ENCODE results near the gene DMBT1. TPM values are rescaled to one million over a fixed set of nuclear protein-coding genes. Genes with fewer than 3 reads are reported as not detected.

The DMBT1 gene
- total RNA-seq, 2 experiments from 2014 or later, result not detected

DNA sequence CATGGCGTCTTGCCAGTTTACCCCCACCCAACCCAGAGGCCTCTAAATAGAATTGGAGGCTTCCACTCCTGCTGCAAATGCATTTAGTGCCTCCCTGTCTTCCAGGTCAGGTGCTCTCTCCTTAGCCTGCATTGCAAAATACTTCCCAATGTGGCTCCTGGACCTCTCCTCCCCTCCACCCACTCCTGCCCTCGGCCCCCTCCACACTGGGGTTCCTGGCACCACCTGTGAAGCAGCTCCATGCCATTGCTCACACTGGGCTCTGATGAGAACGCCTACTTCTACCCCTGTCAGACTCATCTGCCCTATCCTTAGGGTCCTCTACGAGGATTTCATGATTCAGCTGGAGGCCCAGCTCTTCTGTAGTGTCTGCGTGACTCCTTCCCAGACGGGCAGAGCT, 101.7 kb downstream of the DMBT1 start:
- POLR2A ChIA-PET, result no interaction called here
- CTCF ChIA-PET, result no interaction called here

DNA sequence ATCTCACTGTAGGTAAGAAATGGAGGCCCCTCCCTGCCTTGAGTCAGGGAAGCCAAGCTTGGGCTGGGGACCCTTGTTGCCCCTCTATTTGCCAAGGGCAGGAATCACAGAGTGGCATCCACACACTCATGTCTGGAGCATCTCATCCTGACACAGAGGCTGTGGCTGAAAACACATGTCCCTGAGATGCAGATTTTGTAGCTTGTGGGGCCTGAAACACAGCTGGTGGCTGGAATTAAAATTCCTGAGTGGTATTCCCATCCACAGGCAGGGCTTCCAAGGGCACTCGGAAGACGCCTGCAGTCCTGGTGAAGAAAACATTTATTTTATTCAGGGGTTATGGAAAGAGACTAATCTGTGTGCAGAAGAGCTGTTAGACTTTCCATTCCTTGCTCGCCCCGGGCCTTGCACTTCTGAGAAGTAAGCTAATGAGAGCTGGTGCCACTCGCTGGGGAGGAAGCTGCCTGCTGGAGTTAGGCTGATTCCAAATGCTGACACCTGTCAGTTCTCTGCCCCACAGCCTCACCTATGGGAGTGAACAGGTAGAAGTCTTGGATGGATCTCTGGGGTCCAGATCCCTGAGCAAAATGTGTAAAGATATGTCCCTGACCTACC, 103.1 kb downstream of the DMBT1 start:
- POLR2A ChIA-PET, result no interaction called here
- CTCF ChIA-PET, result no interaction called here

DNA sequence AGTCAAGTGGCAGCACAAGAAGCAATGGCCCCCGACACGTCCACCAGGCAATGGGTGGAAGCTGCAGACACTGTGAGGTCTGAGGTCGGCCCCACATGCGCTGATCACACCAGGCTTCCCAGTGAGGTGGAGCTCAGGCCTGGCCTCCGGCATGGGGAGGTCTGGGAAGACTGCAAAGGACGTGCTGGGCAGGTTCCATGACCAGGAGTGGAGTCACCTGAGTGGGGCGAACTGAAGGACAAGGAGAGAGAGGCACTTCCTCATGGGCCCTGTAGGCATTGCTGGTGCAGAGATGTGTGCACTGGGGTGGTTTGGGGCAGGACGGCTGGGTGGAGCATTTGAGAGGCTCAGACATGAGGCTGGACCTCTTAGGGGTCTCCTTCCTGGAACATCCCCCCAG, 103.9 kb downstream of the DMBT1 start:
- POLR2A ChIA-PET, result no interaction called here
- CTCF ChIA-PET, result interaction anchor here (0.5 to 0.7 kb wide), 2 partner anchors 337 to 1158 kb away, joined by 3 read pairs; no protein-coding TSS in a partner anchor

DNA sequence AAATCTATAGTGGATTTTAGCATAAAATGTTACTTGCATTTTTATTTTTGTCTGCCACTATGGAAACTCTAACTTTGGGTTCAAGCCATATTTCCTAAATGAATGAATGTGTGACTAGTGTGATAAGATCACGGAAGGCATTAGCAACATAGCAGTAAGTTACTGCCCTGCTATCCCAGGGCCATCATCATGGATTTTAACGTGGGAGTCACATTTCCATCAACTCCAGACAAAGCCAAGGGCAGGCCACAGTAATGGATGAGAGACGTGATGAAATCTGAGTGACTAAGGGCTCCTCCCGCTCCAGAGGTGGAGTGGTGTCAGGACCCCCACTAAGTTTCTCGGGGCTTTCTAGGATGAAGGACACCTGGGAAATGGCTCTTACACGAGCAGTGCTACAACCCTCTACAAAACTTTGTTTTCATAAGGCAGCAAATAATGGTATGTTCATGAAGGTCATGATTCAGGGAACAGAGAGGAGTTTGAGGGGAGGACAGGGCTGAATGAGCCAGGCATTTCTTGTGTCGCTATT, 104.8 kb downstream of the DMBT1 start:
- ChIA-PET CTCF (no interaction called here), POLR2A (no interaction called here)

DNA sequence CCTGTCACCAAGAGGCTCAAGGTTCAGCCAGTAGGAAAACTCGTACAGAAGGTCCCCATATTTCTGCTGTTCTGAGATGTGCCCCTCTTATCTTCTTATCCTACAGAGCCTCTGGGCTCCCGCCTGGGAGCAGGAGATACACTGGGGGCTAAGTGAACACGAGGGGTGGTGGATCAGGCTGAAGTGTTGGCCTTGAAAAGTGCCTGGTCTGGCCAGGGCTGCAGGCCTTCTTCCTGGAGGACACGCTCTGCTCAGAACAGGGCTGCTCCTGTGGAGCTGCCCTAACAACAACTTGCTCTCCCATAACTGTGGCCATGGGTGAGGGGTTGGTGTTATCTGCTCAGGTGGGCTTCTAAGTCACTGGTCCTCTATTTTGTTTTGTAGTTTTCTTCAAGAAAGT, 105.4 kb downstream of the DMBT1 start:
- ChIA-PET CTCF (no interaction called here), POLR2A (no interaction called here)

DNA sequence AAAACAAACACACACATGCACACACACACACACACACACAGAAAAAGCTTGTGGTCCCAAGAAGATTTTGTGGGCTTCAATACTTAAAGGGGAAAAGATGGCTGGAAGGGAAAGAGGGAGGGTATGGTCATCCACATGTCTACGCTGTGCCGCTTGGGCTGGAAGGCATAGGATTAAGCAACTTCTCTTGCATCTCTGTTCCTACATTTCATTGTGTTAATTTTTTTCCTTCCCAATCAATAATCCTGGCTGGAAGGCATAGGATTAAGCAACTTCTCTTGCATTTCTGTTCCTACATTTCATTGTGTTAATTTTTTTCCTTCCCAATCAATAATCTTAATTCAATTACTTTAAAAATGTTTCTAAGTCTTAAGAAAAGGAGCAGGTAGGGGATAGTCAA, 108.5 kb downstream of the DMBT1 start:
- ChIA-PET POLR2A (no interaction called here), CTCF (no interaction called here)

DNA sequence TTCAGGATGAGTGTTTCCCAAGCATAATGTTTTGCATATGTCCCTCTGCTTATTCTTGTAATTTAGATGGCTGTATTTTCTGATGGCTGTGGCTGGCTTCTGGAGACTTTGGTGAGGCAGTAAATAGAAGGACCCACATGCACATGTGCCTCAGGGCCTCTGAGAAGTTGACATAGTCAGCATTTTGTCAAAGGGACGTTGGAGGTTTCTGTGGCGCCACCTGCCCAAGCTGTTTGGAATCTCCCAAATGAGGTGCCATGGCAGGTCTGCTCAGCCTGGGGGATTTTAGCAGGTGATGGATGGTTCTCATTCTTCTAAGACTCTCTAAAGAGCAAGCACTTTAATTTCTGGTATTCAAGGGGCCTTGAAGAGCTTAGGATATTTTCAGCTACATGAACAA, 109.3 kb downstream of the DMBT1 start:
- POLR2A ChIA-PET, result no interaction called here
- CTCF ChIA-PET, result no interaction called here

- CTCF ChIA-PET, result no interaction called here
These were observed 110.8 kb downstream of the DMBT1 start for GRCh38 chr10:122671355-122671754.

GRCh38 chr10:122672655-122673054, 112.1 kb downstream of the DMBT1 start:
- CTCF ChIA-PET, result no interaction called here
- POLR2A ChIA-PET, result no interaction called here

More at GRCh38 chr10:122671355-122671754, 110.8 kb downstream of the DMBT1 start:
- POLR2A ChIA-PET, result no interaction called here

DNA sequence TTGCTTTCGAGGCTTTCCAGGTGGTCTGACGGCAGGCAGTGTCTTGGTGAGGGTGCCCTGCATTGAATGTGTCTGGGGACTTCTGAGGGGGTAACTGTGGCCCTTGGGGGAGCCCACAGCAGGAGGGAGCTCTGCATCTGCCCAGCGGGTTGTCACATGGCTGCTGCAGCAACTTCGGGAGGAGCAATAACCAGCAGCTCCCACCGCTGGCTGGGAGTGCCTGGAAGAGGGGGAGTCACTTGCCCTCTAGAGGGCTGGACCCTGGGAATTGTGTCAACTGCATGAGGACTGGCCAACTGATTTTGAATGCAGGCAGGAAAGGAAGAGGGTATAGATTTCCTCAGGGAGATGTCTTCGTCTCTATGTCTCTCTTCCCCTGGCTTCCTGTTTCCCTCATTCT, 112.7 kb downstream of the DMBT1 start:
- ChIA-PET POLR2A (no interaction called here), CTCF (no interaction called here)

DNA sequence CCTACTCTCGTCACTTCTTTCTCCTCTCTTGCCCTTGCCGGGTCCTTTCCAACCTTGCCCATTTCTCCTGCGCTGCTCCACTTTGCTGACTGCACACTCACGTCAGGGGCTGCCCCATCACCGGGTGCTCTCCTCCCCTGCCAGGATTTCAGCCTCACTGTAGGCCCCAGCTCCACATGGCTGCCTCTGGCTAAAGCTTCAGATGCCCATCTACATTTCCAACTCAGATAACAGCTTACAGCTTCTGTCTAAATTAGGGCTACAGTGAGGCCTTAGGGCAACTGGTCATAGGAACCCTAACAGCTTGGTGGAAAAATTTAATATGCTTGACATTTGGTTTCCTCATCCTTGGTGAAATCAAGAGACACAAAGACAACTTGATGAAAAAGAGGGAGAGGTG, 113.2 kb downstream of the DMBT1 start:
- POLR2A ChIA-PET, result no interaction called here
- CTCF ChIA-PET, result no interaction called here

GRCh38 chr10:122674781-122675180, 114.2 kb downstream of the DMBT1 start:
- CTCF ChIA-PET, result no interaction called here

DNA sequence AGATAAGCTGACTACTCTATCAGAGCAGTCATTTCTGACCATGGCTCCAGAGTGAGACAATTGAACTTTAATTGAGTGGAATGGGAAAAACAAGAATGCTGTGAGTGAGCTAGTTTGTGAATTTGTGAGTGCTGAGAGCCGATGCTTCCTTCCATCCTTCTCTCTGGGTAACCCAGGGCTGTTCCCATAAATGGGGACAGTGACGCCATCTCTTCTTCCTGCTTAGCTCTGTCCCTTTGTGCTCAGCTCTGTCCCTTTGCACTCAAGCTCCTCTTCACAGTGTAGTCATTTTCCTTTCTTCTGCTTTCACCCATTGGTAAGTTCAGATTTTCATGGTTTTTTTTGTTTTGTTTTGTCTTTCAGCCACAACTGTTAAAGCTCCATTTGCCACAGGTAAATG, 114.7 kb downstream of the DMBT1 start:
- POLR2A ChIA-PET, result no interaction called here
- CTCF ChIA-PET, result no interaction called here

More at GRCh38 chr10:122674781-122675180, 114.2 kb downstream of the DMBT1 start:
- POLR2A ChIA-PET, result no interaction called here

- ChIA-PET POLR2A (no interaction called here), CTCF (no interaction called here)
These were observed 117.7 kb downstream of the DMBT1 start for GRCh38 chr10:122678266-122678665.

- CTCF ChIA-PET, result no interaction called here
- POLR2A ChIA-PET, result no interaction called here
These were observed 122.0 kb downstream of the DMBT1 start for GRCh38 chr10:122682522-122682921.

- ChIA-PET CTCF (no interaction called here), POLR2A (no interaction called here)
These were observed 127.9 kb downstream of the DMBT1 start for GRCh38 chr10:122688293-122688989.

- ChIA-PET CTCF (no interaction called here), POLR2A (no interaction called here)
These were observed 128.7 kb downstream of the DMBT1 start for GRCh38 chr10:122689146-122689820.

GRCh38 chr10:122692744-122693143, 132.2 kb downstream of the DMBT1 start:
- CTCF ChIA-PET, result no interaction called here
- POLR2A ChIA-PET, result no interaction called here

Measured in activated CD8-positive, alpha-beta memory T cell treated with anti-CD3 and anti-CD28 coated beads for 36 hours (primary cell).